Raji (cell line): ENCODE results near the gene NMB.

Experiments used
- POLR2A ChIP-seq: IDR thresholded peaks from 2 replicates; pipeline ENCODE4 v1.6.1; 2011; ENCODE audit warnings: low read depth, low read length, control low read depth; ENCODE audit not compliant: insufficient read depth

Gene NMB

GRCh38 chr15:84661001-84661400 lies 3.0 kb upstream of the NMB start:
- no peak for TF ChIP-seq POLR2A

- TF ChIP-seq POLR2A, result no peak
Measured at GRCh38 chr15:84659904-84660781, 2.1 kb upstream of the NMB start.

GRCh38 chr15:84658788-84659411 lies 901 bp upstream of the NMB start:
- TF ChIP-seq POLR2A, result no peak

- no peak for TF ChIP-seq POLR2A
Measured at GRCh38 chr15:84657748-84658079, 285 bp downstream of the NMB start.

DNA sequence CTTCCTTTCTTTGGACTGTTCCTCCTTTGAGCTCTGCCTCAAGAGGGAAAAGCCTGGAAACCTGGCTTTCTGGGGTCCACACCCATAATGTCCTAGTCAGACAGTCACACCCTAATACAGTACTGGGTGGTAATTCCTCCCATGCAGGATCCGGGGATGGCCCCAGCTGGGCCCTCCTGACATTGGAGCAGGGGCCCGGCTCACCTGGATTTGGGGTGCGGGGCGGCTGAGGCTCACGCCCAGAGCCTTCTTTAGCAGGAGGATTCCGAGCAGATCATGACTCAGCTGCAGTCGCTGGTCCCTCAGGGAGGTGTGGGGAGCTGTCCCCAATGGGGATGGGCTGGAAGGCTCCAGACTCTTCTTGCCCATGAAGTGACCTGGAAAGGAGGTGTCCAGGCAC lies 1.0 kb downstream of the NMB start:
- TF ChIP-seq POLR2A, result no peak

GRCh38 chr15:84654689-84655453 lies 3.1 kb downstream of the NMB start:
- no peak for TF ChIP-seq POLR2A

DNA sequence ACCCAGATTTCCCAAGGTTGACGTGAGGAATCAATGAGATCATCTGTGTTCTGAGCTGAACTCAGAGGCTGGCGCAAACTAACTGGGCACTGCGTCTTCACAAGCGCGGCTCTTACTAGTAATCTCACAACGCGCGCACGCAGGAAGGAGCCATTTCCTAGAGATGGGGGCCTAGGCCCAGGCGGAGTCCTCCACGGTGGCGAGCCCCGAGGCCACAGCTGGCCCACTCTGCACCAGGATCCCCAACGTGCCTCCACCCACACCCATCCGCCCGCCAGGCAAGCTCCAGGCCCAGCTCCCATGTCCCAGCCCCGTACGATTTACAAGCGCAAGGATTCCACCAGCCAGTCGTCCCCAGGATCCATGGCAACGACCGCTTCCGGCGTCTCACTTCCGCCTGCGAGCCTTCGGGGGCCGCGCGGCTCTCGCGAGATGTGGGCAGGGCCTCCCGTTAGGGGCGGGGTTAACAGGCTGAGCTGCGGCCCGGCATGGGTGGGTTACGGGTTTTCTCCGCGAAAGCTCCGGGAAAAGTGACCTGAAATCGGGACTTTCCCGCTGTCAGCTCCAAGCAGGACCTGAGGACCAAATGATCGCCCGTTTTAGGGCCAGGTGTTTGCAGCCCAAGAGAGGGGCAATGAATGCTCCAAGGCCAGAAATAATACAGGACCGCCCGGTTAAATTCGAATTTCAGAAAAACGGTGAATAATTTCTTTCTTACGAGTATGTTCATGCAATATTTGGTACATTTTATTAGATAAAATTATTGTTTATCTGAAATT lies 3.9 kb downstream of the NMB start, which contains the start of gene WDR73:
Gene WDR73 (minus strand): TSS at position 374 of the 779 bp plus-strand sequence. CDS start 9 bp downstream, at position 365.
- peak; percentile 75 for TF ChIP-seq POLR2A

- TF ChIP-seq POLR2A, result no peak
Measured at GRCh38 chr15:84653584-84653909, 4.5 kb downstream of the NMB start.

DNA sequence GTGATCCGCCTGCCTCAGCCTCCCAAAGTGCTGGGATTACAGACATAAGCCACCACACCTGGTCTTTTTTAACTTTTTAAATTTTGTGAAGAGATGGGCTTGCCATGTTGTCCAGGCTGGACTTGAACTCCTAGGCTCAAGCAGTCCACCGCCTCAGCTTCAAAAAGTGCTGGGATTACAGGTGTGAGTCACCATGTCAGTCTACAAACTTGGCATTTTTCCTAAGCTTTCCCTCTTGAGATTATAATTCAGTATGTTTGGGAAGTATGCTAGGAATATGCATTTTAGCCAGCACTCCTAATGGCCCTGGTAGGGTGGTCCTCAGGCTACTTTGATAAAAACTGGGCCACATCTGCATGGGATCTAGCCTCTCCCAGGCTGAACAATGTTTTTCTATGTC lies 8.3 kb downstream of the NMB start:
- TF ChIP-seq POLR2A, result no peak

- TF ChIP-seq POLR2A, result no peak
Measured at GRCh38 chr15:84648539-84648938, 9.5 kb downstream of the NMB start.

DNA sequence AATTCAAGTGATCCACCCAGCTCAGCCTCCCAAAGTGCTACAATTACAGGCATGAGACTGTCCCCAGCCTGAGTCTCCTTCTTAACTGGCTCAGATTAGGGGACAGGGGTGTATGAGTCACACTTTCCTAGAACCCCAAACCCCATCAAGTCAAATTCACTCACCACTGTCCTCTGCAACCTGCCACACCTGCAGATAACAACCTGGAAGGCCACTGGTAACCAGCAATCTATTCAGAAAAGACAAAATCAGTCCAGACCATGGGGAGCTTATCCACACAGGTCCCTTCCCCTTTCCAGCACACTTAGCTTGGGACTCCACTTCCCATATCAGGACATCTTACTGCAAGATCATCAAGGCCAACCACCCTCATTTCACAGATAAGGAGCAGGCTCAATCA lies 10.3 kb downstream of the NMB start:
- no peak for TF ChIP-seq POLR2A

DNA sequence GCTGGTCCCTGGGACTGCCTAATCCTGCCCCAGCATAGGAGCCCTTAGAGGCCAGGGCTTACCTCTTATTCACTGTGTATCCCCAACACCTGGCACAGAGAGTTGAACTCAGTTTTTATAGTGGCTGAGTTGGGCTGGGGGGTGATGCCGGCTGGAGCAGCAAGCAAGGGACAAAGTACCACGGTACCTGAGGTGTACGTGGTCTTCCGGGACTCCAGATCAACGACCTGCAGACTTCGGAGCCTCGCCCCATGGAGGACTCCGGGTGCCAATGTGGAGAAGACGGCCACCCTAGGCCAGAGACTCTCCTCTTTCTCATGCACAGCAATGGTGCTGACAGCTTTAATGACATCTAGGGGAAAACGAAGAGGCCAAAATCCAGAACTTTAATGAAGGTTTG lies 12.0 kb downstream of the NMB start:
- no peak for TF ChIP-seq POLR2A

DNA sequence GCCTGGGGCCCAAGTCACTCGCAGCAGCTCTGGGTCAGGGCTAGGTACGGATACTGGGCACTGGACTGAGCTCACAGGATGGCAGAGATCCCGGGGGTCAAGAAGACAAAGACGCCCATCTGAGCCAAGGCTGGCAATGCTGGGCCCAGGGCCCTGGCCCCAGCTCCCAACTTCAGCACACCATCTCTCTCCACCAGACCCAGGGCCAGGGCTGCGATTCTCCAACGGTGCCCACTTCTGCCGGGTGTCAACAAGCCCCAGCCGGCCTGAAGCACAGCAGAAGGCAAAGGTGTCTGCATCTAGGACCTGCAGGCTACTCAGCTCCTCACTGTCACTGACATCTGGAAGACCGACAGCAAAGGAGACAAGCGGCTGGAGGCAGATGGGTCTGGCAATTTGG lies 12.5 kb downstream of the NMB start:
- TF ChIP-seq POLR2A, result no peak

DNA sequence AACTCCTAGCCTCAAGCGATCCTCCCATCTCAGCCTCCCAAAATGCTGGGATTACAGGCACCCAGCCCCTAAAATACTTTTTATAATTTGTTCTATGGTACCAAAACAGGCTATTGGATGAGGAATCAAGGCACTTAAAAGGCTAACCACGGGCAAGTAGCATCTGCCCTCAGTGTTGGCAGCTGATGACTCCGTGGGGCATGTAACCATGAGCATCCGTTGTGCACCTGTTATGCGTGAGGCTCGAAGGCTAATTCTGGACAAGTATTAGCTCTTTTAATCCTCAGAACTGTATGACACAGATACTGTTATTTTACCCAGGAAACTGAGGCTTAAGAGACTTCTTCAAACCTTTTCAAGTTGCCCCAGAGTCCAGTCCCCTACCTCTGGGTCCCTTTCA lies 14.2 kb downstream of the NMB start:
- no peak for TF ChIP-seq POLR2A

DNA sequence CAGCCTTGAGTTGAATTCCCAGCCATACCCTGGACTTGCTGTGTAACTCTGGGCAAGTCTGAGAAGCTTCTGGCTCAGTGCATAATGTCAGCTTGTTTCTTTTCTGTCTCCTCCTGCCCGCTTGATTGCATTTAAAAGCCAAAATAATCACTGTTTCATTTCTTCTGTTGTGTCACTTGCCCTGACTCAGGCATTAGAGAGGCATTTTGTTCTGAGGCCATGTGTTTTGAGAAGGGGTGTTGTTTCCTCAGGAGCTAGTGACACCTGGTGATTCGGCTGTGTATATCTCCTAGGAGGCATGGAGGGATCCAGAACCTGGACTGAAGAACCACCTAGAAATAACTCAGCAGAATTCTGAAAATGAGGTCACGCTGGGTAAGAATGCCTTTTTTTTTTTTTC lies 19.9 kb downstream of the NMB start:
- no peak for TF ChIP-seq POLR2A
